Neural progenitor cell (in vitro differentiated cells): ENCODE results near the gene DNASE1L2.

Source experiments
- EZH2 ChIP-seq: fragments of 200-600 bp; sonication (generic); IDR thresholded peaks from 2 replicates; pipeline ENCODE4 v1.6.1; 2017; ENCODE audit warnings: antibody characterized with exemption, mild to moderate bottlenecking, moderate library complexity
- EZH2phosphoT487 ChIP-seq: fragments of 200-600 bp; sonication (generic); IDR thresholded peaks from 2 replicates; pipeline ENCODE4 v1.6.1; 2017; ENCODE audit warnings: antibody characterized with exemption
- TF ChIP-seq, protein P1 (sequence below): fragments of 200-600 bp; sonication (generic); IDR thresholded peaks from 2 replicates; pipeline ENCODE4 v1.5.1; 2017; ENCODE audit warnings: antibody characterized with exemption, mild to moderate bottlenecking

GRCh38 chr16:2211923-2212347 lies 24.3 kb upstream of the DNASE1L2 start:
- TF ChIP-seq, protein P1, sequence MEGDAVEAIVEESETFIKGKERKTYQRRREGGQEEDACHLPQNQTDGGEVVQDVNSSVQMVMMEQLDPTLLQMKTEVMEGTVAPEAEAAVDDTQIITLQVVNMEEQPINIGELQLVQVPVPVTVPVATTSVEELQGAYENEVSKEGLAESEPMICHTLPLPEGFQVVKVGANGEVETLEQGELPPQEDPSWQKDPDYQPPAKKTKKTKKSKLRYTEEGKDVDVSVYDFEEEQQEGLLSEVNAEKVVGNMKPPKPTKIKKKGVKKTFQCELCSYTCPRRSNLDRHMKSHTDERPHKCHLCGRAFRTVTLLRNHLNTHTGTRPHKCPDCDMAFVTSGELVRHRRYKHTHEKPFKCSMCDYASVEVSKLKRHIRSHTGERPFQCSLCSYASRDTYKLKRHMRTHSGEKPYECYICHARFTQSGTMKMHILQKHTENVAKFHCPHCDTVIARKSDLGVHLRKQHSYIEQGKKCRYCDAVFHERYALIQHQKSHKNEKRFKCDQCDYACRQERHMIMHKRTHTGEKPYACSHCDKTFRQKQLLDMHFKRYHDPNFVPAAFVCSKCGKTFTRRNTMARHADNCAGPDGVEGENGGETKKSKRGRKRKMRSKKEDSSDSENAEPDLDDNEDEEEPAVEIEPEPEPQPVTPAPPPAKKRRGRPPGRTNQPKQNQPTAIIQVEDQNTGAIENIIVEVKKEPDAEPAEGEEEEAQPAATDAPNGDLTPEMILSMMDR: no peak
- TF ChIP-seq EZH2phosphoT487 (no peak), EZH2 (no peak)
